Right cardiac atrium (tissue), 5 donors: ENCODE results near the gene TNRC18. TPM values are rescaled to one million over a fixed set of nuclear protein-coding genes. Genes with fewer than 3 reads are reported as not detected.
"Not testable (repeated sequence)": the region's sequence is repeated elsewhere in the genome, so short reads cannot be mapped to it uniquely, and the experiment has no call there.

ENCODE experiments used
- ATAC-seq, 2 donors: fragments of 200-7000 bp; cut with Tn5 transposase; one replicate each; pipeline versions ENCODE4 v1.8.0 to v1.9.1; 2020; ENCODE audit warnings: moderate library complexity in 2 of 2, mild to moderate bottlenecking in 1 of 2
- DNase-seq, 3 donors: peaks; one replicate each; pipeline ENCODE4 v3.0.0-alpha.2; 2020
- H3K27ac ChIP-seq: one replicate; pipeline ENCODE4 v1.5.1; 2013; ENCODE audit warnings: mild to moderate bottlenecking, low read length, control low read depth, moderate library complexity
- H3K27me3 ChIP-seq: one replicate; pipeline ENCODE4 v1.6.1; 2013; ENCODE audit not compliant: control insufficient read depth, insufficient read depth
- H3K4me1 ChIP-seq: one replicate; pipeline ENCODE4 v1.6.1; 2013; ENCODE audit warnings: low read length; ENCODE audit not compliant: control insufficient read depth, insufficient read depth
- H3K4me3 ChIP-seq: one replicate; pipeline ENCODE4 v1.5.1; 2013; ENCODE audit warnings: low read length, control low read depth
- H3K9me3 ChIP-seq: one replicate; pipeline ENCODE4 v1.6.1; 2013; ENCODE audit warnings: low read length; ENCODE audit not compliant: control insufficient read depth
- WGBS: extraction: QIAGEN DNeasy Blood & Tissue Kit; methylation state at CpG from one replicate; pipeline ENCODE4 v1.1.7; 2013; 5-methylcytosine and 5-hydroxymethylcytosine counted together
- intact Hi-C, 4 donors: fragments of 100-400 bp; cut with DNase I; formaldehyde crosslinking; loops; one replicate each; pipeline versions ENCODE4 v1.11.0 to v1.14.0; 2022 to 2023
- polyA plus RNA-seq: library from polyadenylated mRNA; stranded (reverse); fragments of 200-250 nt; gene quantifications from one replicate; pipeline ENCODE4 v1.2.3, GENCODE V29; 2013
- total RNA-seq, 4 donors: library from RNA; stranded (reverse); fragmentation: NEBNext Ultra II Directional; extraction: Animal tissue kit (Norgen Biotek cat#: 25700); gene quantifications; one replicate each; pipeline ENCODE4 v1.2.1, GENCODE V29; 2021
- donor health status: healthy with polysubstance abuse.
- donor health status: DM: no; HTN: yes; CAD: no.
- donor health status: DM: no; HTN: no; CAD: no.
- donor health status: DM: no; HTN: yes; CAD: no; lungs with severe emphysema.
- donor health status: DM: yes; HTN: yes; CAD: no.

Gene TNRC18
- total and polyA plus RNA-seq, 5 donors: 33.1 to 46.6 (median 38.9) TPM

DNA sequence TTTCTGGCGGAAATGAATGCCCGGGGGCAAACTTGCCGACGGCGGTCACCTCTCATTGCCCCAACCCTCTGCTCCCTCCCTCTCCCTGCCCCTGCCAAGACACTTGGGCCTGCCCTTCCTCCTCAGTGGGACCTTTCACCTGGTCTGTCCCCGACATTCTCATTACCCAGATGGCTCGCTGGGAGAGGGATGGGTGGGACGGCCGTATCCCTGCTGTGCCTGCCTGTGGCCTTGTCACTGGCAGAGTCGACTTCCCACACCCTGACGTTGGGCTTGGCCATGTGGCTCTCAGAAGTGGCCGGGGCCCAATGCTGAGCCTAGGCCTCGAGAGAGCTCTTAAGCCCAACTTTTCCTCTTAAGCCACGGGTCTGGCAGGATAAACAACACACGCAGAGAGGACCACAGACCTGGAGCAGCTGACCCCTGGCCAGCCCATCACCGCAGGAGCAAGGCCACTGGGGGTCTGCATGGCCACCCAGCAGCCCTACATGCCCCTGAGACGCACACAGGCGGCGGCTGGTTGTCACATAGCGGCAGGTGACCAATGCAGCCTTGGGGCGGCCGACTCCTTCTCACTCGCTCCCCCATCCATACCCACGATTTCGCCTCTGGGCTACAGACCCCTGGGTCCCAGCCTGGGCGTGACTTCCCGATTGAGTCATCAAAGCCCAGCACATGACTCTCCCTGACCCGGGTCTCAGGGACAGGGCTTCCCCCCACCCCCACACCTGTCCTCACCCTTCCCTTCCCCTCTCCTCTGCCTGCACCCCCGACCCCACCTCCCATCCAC, 100.8 kb downstream of the TNRC18 start:
- 82% methylated on average over 29 of the region's 29 CpGs for whole genome bisulfite sequencing
- H3K4me3 ChIP-seq: no peak overlapping the region
- ATAC-seq: peak in 1 of 2 donors; percentile 11
- H3K27me3 ChIP-seq: no peaks in the 10 kb centered on the region
- intact Hi-C loops: no loop called here
- no peaks in the 10 kb centered on the region for H3K4me1 ChIP-seq
- peak in 1 of 3 donors; percentile 52 for DNase-seq
- no peaks in the 10 kb centered on the region for H3K9me3 ChIP-seq
- H3K27ac ChIP-seq: no peak overlapping the region

DNA sequence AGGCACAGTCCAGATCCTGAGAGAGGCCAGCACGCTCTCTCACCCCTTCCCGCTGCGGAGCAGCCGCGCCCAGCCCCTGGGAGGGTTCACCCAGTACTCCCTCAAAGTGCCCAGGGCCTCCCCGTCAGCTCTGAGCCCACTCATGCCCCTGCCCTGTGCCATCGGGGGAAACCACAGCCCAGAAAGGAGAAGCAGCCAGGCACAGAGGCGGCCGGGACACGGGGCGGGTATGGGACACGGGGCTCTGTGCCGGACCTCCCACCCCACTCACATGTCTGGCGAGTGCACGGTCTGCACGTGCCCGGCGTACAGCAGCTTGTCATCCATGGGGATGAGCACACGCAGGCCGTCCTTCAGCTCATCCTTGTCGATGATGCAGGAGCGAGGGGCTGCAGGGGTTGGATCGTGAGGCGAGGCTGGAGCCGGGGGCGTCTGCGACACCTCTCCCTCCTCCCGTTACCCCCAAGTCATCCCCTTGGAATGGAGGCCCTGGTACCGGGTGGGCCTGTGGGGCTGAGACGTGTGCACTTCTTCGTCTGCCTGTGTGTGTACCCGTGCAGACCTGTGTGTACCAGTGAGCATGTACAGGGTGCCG, 102.7 kb downstream of the TNRC18 start:
- DNase-seq (peak in 2 of 3 donors; percentile 22 to 47), ATAC-seq (peak; percentile 8 to 12)
- Histone ChIP-seq H3K27me3 (no peaks in the 10 kb centered on the region), H3K9me3 (no peaks in the 10 kb centered on the region), H3K27ac (no peak overlapping the region), H3K4me1 (no peaks in the 10 kb centered on the region), H3K4me3 (no peak overlapping the region)
- WGBS: 96% methylated on average over 33 of the region's 33 CpGs
- intact Hi-C loops: no loop called here

DNA sequence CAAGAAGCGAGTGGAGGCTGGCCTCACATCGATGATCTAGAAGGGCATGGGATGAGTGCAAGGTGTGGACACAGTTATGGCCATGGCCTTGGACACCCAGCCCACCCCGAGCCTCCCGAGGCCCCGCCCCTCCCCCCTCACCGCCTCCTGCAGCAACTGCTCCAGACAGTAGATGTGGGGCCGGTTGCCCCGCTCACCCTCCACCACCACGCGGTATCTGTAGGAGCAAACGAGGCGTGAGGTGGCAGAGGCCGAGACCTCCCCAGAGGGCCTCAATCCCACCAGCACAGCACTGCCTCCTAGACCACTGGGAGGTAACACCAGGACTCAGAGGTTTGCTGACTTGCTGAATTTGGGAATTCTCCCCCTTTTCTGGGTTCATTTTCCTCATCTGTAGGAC, 103.2 kb downstream of the TNRC18 start:
- no peaks in the 10 kb centered on the region for H3K9me3 ChIP-seq
- peak in 1 of 3 donors; percentile 10 for DNase-seq
- H3K27ac ChIP-seq: no peak overlapping the region
- no peak for ATAC-seq
- intact Hi-C loops: no loop called here
- H3K4me3 ChIP-seq: no peak overlapping the region
- WGBS: 96% methylated on average over 13 of the region's 13 CpGs
- no peaks in the 10 kb centered on the region for H3K27me3 ChIP-seq
- H3K4me1 ChIP-seq: no peaks in the 10 kb centered on the region

DNA sequence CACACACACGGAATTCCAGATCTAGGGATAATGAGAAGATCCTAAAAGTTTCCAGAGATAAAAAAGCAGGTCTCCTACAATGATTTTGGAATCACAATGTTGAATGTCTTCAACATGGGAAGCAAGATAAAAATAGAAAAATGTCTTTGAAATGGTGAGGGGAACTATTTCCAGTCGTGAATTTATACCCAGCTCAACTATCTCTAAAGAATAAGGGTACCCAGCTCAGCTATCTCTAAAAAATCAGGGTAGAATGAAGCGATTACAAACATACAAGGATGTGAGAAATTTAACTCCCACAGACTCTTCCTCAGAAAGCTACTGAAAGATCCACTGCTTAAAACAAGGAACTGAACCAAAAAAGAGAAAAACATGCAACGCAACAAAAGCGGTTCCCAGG, 105.0 kb downstream of the TNRC18 start:
- WGBS: 95% methylated on average over 5 of the region's 5 CpGs

DNA sequence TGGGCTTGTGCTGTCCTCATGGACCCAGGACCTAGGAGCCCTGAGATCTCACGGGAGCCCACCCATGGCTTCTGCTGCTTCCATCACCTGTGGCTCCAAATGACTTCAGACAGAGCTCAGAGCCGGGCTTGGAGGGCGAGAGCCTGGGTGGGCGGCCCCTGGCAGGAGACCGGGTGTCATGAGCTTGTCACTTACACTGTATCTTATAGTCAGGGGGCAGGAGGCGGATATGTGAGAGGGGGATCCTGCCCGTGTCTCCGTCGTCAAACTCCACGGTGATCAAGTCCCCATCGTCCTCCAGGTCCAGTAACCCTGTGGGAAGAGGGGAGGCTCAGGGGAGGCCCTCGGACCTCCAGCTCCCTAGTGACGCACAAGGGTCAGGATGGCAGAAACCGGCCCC, 107.9 kb downstream of the TNRC18 start:
- no peaks in the 10 kb centered on the region for H3K9me3 ChIP-seq
- 93% methylated on average over 14 of the region's 14 CpGs for WGBS
- intact Hi-C loops: no loop called here
- H3K27me3 ChIP-seq: no peaks in the 10 kb centered on the region
- no peak overlapping the region for H3K4me3 ChIP-seq
- DNase-seq (peak in 2 of 3 donors; percentile 9 to 25), ATAC-seq (no peak)
- H3K4me1 ChIP-seq: no peaks in the 10 kb centered on the region
- H3K27ac ChIP-seq: no peak overlapping the region

More for the DNA sequence above, 105.0 kb downstream of the TNRC18 start:
- ATAC-seq, H3K9me3 ChIP-seq, intact Hi-C loops, DNase-seq, H3K4me3 ChIP-seq, H3K4me1 ChIP-seq, H3K27ac ChIP-seq, H3K27me3 ChIP-seq: not testable (repeated sequence)

DNA sequence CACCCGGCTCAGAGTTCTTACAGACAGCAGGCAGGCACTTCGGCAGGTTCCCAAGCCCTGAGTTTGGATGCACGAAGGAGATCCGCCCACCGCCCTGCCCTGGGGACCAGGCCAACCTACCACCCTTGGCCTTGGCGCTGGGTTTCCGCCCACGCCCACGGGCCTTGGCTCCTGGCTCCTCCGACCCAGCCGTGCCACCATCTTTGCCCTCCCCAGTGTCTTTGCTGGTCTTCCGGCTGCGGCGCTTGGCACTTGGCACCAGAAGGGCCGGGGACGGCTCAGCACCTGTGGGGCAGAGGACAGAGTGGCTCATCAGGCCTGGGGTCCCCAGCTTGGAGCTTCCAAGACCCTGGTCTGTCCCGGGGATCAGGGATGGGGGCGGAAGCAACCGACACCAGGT, 108.8 kb downstream of the TNRC18 start:
- no peak overlapping the region for H3K4me3 ChIP-seq
- H3K9me3 ChIP-seq: no peaks in the 10 kb centered on the region
- no peaks in the 10 kb centered on the region for H3K4me1 ChIP-seq
- DNase-seq (peak in 2 of 3 donors; percentile 56 to 57), ATAC-seq (peak in 1 of 2 donors; percentile 10)
- H3K27ac ChIP-seq: no peak overlapping the region
- intact Hi-C loops: no loop called here
- H3K27me3 ChIP-seq: no peaks in the 10 kb centered on the region
- 89% methylated on average over 19 of the region's 19 CpGs for WGBS

DNA sequence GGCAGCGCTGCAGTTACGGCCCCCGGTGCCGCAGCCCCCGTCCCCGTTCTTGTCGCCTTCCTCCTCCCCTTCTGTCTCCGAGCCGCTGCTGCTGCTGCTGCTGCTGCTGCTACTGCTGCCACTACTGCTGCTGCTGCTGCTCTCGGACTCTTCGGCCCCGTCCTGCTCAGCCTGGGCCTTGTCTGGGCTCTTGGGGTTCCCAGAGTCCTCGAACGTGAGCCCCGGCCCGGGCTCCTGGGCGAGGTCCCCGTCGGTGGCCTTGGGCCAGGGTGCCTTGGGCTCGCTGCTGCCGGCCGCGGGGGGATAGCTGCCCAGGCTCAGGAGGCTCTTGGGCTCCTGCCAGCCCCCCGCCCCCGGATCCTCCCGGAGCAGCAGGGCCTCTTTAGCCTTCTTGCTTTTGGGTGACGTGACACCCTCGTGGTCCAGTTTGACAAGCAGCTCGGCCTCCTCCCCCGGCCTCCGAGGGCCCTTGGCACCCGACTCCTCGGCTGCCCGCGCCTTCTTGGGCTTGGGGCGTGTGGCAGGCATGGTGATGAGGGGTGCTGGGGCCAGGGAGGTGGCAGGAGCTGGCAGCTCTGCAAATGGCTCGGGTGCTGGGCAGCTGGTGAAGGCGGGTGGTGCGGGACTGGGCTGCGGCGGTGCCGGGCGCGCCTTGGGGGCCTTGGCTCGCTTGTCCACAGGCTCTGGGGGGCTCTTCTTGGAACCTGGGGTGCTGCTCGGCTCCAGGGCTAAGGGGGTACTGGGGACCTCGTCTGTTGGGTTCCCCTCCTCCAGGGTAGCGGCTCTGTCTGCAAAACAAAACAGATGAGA, 110.4 kb downstream of the TNRC18 start:
- H3K9me3 ChIP-seq, H3K27me3 ChIP-seq, H3K4me3 ChIP-seq, intact Hi-C loops, H3K4me1 ChIP-seq, H3K27ac ChIP-seq: not testable (repeated sequence)
- DNase-seq (peak in 1 of 3 donors; percentile 51), ATAC-seq (peak in 1 of 2 donors; percentile 11)
- 65% methylated on average over 48 of the region's 48 CpGs for WGBS

DNA sequence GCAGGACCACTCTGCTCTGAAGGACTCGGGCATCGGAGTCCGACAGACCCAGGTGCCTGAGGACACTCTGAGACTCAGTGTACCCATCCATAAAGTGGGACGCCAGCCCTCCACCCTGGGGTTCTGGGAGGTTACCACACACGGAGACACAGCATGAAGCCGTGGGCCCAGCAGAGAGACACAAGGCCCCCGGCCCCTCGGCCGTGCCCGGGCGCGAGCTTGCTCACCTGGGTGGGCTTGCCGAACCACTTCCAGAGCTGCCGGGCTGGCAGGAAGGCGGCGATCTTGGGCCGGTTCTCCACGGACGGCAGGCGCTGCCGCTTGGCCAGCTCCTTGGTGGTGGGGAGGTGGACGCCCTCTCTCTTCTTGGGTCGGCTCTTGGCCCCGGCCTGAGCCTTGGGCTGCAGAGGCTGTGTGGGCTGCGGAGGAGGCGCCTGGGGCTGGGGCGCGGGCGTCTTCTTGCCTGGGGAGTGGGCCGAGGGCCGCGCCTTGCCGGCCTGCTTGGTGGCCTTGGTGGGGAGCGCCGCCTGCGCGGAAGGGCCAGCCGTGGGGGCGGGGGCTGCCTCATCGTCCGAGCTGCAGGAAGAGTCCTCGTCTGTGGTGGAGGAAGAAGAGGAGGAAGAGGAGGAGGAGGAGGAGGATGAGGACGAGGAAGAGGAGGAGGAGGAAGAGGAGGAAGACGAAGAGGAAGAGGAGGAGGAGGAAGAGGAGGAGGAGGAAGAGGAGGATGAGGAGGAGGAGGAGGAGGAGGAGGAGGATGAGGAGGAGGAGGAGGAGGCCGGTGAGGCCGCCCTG, 111.2 kb downstream of the TNRC18 start:
- intact Hi-C loops, H3K4me1 ChIP-seq, ATAC-seq, H3K9me3 ChIP-seq, H3K27me3 ChIP-seq, H3K27ac ChIP-seq, H3K4me3 ChIP-seq: not testable (repeated sequence)
- 88% methylated on average over 37 of the region's 46 CpGs for WGBS
- DNase-seq: peak in 1 of 3 donors; percentile 46

DNA sequence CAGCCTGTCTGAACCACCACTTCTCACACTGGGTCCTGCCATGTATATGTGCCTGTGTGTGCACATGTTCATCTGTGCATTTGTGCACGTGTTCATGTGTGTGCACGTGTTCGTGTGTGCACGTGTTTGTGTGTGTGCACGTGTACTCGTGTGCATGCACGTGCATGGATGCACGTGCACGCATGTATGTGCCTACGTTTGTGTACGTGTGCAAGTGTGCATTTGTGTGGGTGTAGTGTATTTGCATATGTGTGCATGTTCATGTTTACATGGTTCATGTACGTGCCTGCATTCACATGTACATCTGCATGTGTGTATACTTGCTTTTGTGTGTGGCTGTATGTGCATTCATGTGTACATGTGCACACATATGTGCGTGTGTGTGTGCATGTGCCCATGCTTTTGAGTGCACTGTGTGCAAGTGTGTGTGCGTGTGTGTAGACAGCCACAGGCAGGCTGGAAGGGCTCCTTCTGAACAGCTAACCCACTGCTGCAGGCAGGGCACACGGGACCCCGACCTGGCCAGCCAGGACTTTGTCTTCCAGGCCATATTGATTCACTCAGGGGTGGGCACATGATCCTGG, 112.7 kb downstream of the TNRC18 start:
- WGBS: 96% methylated on average over 16 of the region's 16 CpGs
- Histone ChIP-seq H3K4me3 (no peak overlapping the region), H3K9me3 (no peaks in the 10 kb centered on the region), H3K27me3 (no peaks in the 10 kb centered on the region), H3K27ac (no peak overlapping the region), H3K4me1 (no peaks in the 10 kb centered on the region)
- ATAC-seq (no peak), DNase-seq (no peak)
- intact Hi-C loops: no loop called here

DNA sequence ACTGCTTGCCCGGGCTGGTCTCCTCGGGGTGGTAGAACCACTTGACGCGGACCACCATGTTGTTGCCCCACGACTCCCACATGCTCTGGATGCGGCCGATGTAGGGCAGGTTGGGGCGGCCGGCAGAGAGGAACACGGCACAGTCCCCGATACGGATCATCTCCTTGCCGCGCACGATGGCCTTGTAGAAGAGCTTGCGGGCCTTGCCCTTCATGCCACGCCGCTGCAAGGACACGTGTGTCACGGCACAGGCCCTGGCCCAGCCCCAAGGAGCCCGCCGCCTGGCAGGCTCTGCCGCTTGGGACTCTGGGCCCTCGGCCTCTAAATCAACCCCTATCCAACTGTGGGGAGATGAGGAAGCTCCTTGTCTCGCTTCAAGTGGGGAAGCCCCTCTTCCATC, 114.5 kb downstream of the TNRC18 start:
- DNase-seq (no peak), ATAC-seq (peak in 1 of 2 donors; percentile 5)
- H3K27ac ChIP-seq: no peak overlapping the region
- intact Hi-C loops: no loop called here
- no peaks in the 10 kb centered on the region for H3K4me1 ChIP-seq
- no peaks in the 10 kb centered on the region for H3K27me3 ChIP-seq
- H3K9me3 ChIP-seq: no peaks in the 10 kb centered on the region
- 95% methylated on average over 25 of the region's 25 CpGs for WGBS
- H3K4me3 ChIP-seq: no peak overlapping the region
